Measurements from ENCODE around the gene RUFY4.
"Not testable (repeated sequence)": the region's sequence is repeated elsewhere in the genome, so short reads cannot be mapped to it uniquely, and the experiment has no call there.

The RUFY4 gene

GRCh38 chr2:218034497-218035213 is 34.4 kb upstream of the RUFY4 start:
- peak; percentile 72 for TF ChIP-seq CTCF (IDR thresholded peaks at IDR 0.05; ENCODE audit: low read depth, low read length, missing control alignments)
- in situ Hi-C loops (cut with HindIII; ENCODE audit: low sequenced_read_pairs): loop anchor here (5.0 kb wide), 1 partner anchor 247 kb away; no protein-coding TSS in a partner anchor
- H3K4me3 ChIP-seq (ENCODE audit: low read depth, low read length): not testable (repeated sequence)
- DNase-seq (ENCODE audit: low read depth): peak; percentile 35

- in situ Hi-C loops (cut with HindIII; ENCODE audit: low sequenced_read_pairs): loop anchor here (5.0 kb wide), 1 partner anchor 248 kb away; no protein-coding TSS in a partner anchor
- H3K4me3 ChIP-seq (ENCODE audit: low read depth, low read length): no peak overlapping the region
- DNase-seq (ENCODE audit: low read depth): no peak
- no peak for TF ChIP-seq CTCF (IDR thresholded peaks at IDR 0.05; ENCODE audit: low read depth, low read length, missing control alignments)
Observed at GRCh38 chr2:218035463-218036100, 33.5 kb upstream of the RUFY4 start.

- in situ Hi-C loops (cut with HindIII; ENCODE audit: low sequenced_read_pairs): loop anchor here (5.0 kb wide), 1 partner anchor 249 kb away; no protein-coding TSS in a partner anchor
- TF ChIP-seq CTCF (IDR thresholded peaks at IDR 0.05; ENCODE audit: low read depth, low read length, missing control alignments): peak; percentile 18
Observed at GRCh38 chr2:218036371-218036770, 32.7 kb upstream of the RUFY4 start.

GRCh38 chr2:218039171-218039570 is 29.9 kb upstream of the RUFY4 start:
- H3K4me3 ChIP-seq (ENCODE audit: low read depth, low read length): no peak overlapping the region
- in situ Hi-C loops (cut with HindIII; ENCODE audit: low sequenced_read_pairs): loop anchor here (5.0 kb wide), 1 partner anchor 252 kb away; no protein-coding TSS in a partner anchor
- peak; percentile 38 for DNase-seq (ENCODE audit: low read depth)
- no peak for TF ChIP-seq CTCF (IDR thresholded peaks at IDR 0.05; ENCODE audit: low read depth, low read length, missing control alignments)

More at GRCh38 chr2:218036371-218036770, 32.7 kb upstream of the RUFY4 start:
- no peak for DNase-seq (ENCODE audit: low read depth)
- no peak overlapping the region for H3K4me3 ChIP-seq (ENCODE audit: low read depth, low read length)

- no peak overlapping the region for H3K4me3 ChIP-seq (ENCODE audit: low read depth, low read length)
- no peak for TF ChIP-seq CTCF (IDR thresholded peaks at IDR 0.05; ENCODE audit: low read depth, low read length, missing control alignments)
- in situ Hi-C loops (cut with HindIII; ENCODE audit: low sequenced_read_pairs): no loop called here
- DNase-seq (ENCODE audit: low read depth): no peak
Observed at GRCh38 chr2:218040883-218041282, 28.2 kb upstream of the RUFY4 start.

- in situ Hi-C loops (cut with HindIII; ENCODE audit: low sequenced_read_pairs): no loop called here
- no peak for TF ChIP-seq CTCF (IDR thresholded peaks at IDR 0.05; ENCODE audit: low read depth, low read length, missing control alignments)
- no peak for DNase-seq (ENCODE audit: low read depth)
- no peak overlapping the region for H3K4me3 ChIP-seq (ENCODE audit: low read depth, low read length)
Observed at GRCh38 chr2:218041302-218042168, 27.5 kb upstream of the RUFY4 start.

All from astrocyte of the cerebellum (primary cell).